Fibroblast of the aortic adventitia (primary cell): Measurements from ENCODE around the gene TPRG1L. TPM values are rescaled to one million over a fixed set of nuclear protein-coding genes. Genes with fewer than 3 reads are reported as not detected.

Experiments
- DNase-seq: peaks from one replicate; pipeline ENCODE4 v3.0.0-alpha.2; 2010; ENCODE audit warnings: low read depth
- H3K4me3 ChIP-seq: 2 replicates; pipeline ENCODE4 v1.5.1; 2011; ENCODE audit warnings: low read depth, mild to moderate bottlenecking, control low read depth, low read length, moderate library complexity
- CTCF ChIP-seq: IDR thresholded peaks from 2 replicates; pipeline ENCODE4 v1.5.1; 2011; ENCODE audit warnings: mild to moderate bottlenecking, low read length, control low read depth, inconsistent platforms; ENCODE audit not compliant: insufficient read depth
- total RNA-seq: library from RNA; depleted of rRNA; stranded (reverse); fragments of >200 nt; gene quantifications from 2 replicates; pipeline ENCODE4 v1.2.3, GENCODE V29; 2012; ENCODE audit warnings: low replicate concordance

The TPRG1L gene
- total RNA-seq, 1 donor = 44.4 TPM

GRCh38 chr1:3625151-3625907 is 514 bp downstream of the TPRG1L start:
- H3K4me3 ChIP-seq = peak overlapping the region; percentile 76
- TF ChIP-seq CTCF = no peak
- DNase-seq = peak; percentile 53

GRCh38 chr1:3626025-3626424 is 1.2 kb downstream of the TPRG1L start:
- H3K4me3 ChIP-seq = peak overlapping the region; percentile 76
- DNase-seq = no peak
- TF ChIP-seq CTCF = no peak

- no peak for TF ChIP-seq CTCF
- no peak overlapping the region for H3K4me3 ChIP-seq
- no peak for DNase-seq
Observed at GRCh38 chr1:3627515-3628253, 2.9 kb downstream of the TPRG1L start.

- H3K4me3 ChIP-seq = no peak overlapping the region
- DNase-seq = no peak
- no peak for TF ChIP-seq CTCF
Observed at GRCh38 chr1:3628445-3628844, 3.6 kb downstream of the TPRG1L start.

GRCh38 chr1:3629561-3630160 is 4.8 kb downstream of the TPRG1L start:
- no peak overlapping the region for H3K4me3 ChIP-seq
- no peak for TF ChIP-seq CTCF
- no peak for DNase-seq

- DNase-seq = no peak
- no peak for TF ChIP-seq CTCF
- no peak overlapping the region for H3K4me3 ChIP-seq
Observed at GRCh38 chr1:3630161-3630611, 5.4 kb downstream of the TPRG1L start.
